ENCODE data around the gene RGL4. TPM values are rescaled to one million over a fixed set of nuclear protein-coding genes. Genes with fewer than 3 reads are reported as not detected.

Gene RGL4
- total RNA-seq, 4 donors from 2014 or later = 0.38 to 6.9 (median 1.3) TPM; not detected in 1

DNA sequence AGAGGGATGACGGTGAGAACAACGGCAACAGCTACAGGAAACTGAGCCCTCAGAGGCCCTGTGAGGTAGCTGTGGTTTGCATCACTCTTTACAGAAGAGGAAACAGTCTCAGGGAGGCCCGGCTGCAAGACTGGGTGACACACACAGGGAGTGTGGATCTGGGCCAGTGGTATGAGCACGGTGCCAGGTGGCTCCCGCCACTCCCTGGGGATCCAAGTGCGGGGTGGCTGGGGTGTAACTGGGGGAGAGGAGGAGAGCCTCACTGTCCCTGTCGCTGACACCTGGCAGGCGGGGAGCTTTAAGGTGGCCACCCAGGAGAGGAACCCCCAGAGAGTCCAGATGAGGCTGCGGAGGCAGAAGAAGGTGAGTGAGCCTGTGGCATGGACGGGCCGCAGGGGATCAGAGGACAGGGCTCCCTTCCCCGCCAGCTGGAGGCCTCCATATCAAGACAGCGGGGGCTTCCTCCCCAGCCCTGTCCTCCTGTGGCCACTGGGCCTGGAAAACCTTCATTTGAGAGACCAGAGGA lies 5.6 kb downstream of the RGL4 start:
- TF ChIP-seq CTCF (IDR thresholded peaks at IDR 0.05) = no peak
- DNase-seq (ENCODE audit: low spot score) (no peak), ATAC-seq (ENCODE audit: low FRiP score) (no peak)

GRCh38 chr22:23697031-23697970 lies 6.5 kb downstream of the RGL4 start:
- ATAC-seq (ENCODE audit: low FRiP score) (no peak), DNase-seq (ENCODE audit: low spot score) (no peak)
- no peak for TF ChIP-seq CTCF (IDR thresholded peaks at IDR 0.05)

DNA sequence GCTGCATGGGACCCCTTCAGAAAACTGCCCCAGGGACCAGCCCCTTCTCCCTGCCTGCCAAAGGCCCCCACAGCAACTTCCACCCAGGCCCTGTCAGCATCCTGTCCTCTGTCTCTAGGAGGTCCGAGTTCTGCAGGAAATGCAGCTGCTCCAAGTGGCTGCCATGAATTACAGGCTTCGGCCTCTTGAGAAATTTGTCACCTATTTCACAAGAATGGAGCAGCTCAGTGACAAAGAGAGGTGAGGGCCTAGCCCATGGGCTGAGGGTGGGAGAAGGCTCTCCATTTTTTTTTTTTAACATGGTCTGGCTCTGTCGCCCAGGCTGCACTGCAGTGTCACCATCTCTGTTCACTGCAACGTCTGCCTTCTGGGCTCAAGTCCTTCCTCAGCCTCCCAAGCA lies 7.3 kb downstream of the RGL4 start:
- no peak for ATAC-seq (ENCODE audit: low FRiP score)
- no peak for DNase-seq (ENCODE audit: low spot score)
- no peak for TF ChIP-seq CTCF (IDR thresholded peaks at IDR 0.05)

- DNase-seq (ENCODE audit: low spot score) (no peak), ATAC-seq (ENCODE audit: low FRiP score) (no peak)
- TF ChIP-seq CTCF (IDR thresholded peaks at IDR 0.05) = no peak
These were observed 7.9 kb downstream of the RGL4 start for GRCh38 chr22:23698673-23699235.

- ATAC-seq (ENCODE audit: low FRiP score) (no peak), DNase-seq (ENCODE audit: low spot score) (no peak)
- no peak for TF ChIP-seq CTCF (IDR thresholded peaks at IDR 0.05)
These were observed 9.9 kb downstream of the RGL4 start for GRCh38 chr22:23700706-23701105.

DNA sequence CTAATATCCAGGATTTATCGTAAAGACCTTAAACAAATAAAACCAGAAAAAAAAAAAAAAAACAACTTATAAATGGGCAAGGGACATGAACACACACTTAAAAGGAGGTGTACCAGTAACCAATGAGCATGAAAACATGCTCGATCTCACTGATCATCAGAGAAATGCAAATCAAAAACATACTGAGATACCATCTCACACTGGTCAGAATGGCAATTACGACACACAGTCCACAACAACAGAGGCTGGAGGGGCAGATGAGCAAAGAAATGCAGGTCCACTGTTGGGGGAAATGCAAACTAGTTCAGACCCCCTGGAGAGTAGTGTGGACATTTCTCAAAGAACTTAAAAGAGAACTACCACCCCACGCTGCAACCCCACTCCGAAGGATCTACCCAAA lies 13.2 kb downstream of the RGL4 start:
- no peak for DNase-seq (ENCODE audit: low spot score)
- no peak for TF ChIP-seq CTCF (IDR thresholded peaks at IDR 0.05)
- no peak for ATAC-seq (ENCODE audit: low FRiP score)

All from omental fat pad (tissue), 4 donors.